HepG2 (cell line): ENCODE measurements around the gene PDXDC1. TPM values are rescaled to one million over a fixed set of nuclear protein-coding genes. Genes with fewer than 3 reads are reported as not detected.
A peak's percentile ranks its signal among the peaks of the same experiment; 100 is the strongest.
"Not testable (repeated sequence)": the region's sequence is repeated elsewhere in the genome, so short reads cannot be mapped to it uniquely, and the experiment has no call there.

Experiments used
- ATAC-seq: fragments of 200-7000 bp; cut with Tn5 transposase; 3 replicates; pipeline ENCODE4 v1.9.1; 2020; ENCODE audit warnings: mild to moderate bottlenecking, moderate library complexity
- BruUV-seq: library from RNA; stranded (reverse); fragments of 400-500 nt; replicated peaks from 2 replicates; lab custom pipeline; 2021; lab: Mats Ljungman, UMichigan
- CTCF ChIA-PET: fragments of 300-600 bp; formaldehyde crosslinking; extraction: SDS; loops from one replicate; lab custom pipeline; 2021; ENCODE audit warnings: low total read pairs, inconsistent platforms, low intra/inter-chr PET ratio; lab: Yijun Ruan, JAX
- POLR2A ChIA-PET: fragments of 350-600 bp; sonication (Branson Sonifier 250); formaldehyde crosslinking; loops from one replicate; lab custom pipeline; 2020; ENCODE audit warnings: antibody characterized with exemption, inconsistent platforms; lab: Yijun Ruan, JAX
- DNase-seq: peaks from one replicate; pipeline ENCODE4 v3.0.0-alpha.2; 2015; ENCODE audit warnings: low spot score
- FAIRE-seq: peaks from 3 replicates; lab custom pipeline; 2011; peaks lifted over from hg19 to GRCh38; lab: Jason Lieb, UNC
- H2AFZ ChIP-seq: one replicate; pipeline ENCODE4 v1.6.1; 2011; ENCODE audit warnings: low read length, inconsistent platforms
- H3K27ac ChIP-seq: fragments of 300-600 bp; 3 replicates; pipeline ENCODE4 v1.8.0; 2011; ENCODE audit warnings: mixed run types, mild to moderate bottlenecking, mixed read lengths, low read length, inconsistent platforms; ENCODE audit not compliant: insufficient read depth; ENCODE audit errors: extremely low read length
- H3K27me3 ChIP-seq, 2 experiments: fragments of 200-600 bp in 1 of 2; 2 replicates in 1 of 2; 3 replicates in 1 of 2; pipeline versions ENCODE4 v1.6.0 to v1.8.0; 2011; ENCODE audit warnings: low read length in 2 of 2, mild to moderate bottlenecking in 2 of 2, moderate library complexity in 2 of 2, inconsistent platforms in 1 of 2; ENCODE audit not compliant: insufficient read depth in 2 of 2, control insufficient read depth in 1 of 2
- H3K36me3 ChIP-seq, 2 experiments: fragments of 200-600 bp in 1 of 2; replicated peaks in 1 of 2; 2 replicates in 1 of 2; 3 replicates in 1 of 2; pipeline versions ENCODE4 v1.5.1 to v1.8.0; 2011; ENCODE audit warnings: low read length in 2 of 2, inconsistent platforms in 1 of 2; ENCODE audit not compliant: insufficient read depth in 2 of 2, control insufficient read depth in 1 of 2
- H3K4me1 ChIP-seq: 2 replicates; pipeline ENCODE4 v1.5.1; 2012; ENCODE audit warnings: low read length, inconsistent platforms; ENCODE audit not compliant: insufficient read depth
- H3K4me2 ChIP-seq: 2 replicates; pipeline ENCODE4 v1.6.0; 2011; ENCODE audit warnings: low read depth, low read length, inconsistent platforms
- H3K4me3 ChIP-seq, 3 experiments: fragments of 200-600 bp in 1 of 3; sonication (generic), shearing (Covaris generic) in 1 of 3; replicated peaks in 1 of 3; 2 replicates each; pipeline ENCODE4 v1.5.1; 2011 to 2016; ENCODE audit warnings: low read length in 3 of 3, inconsistent platforms in 2 of 3, low read depth in 2 of 3, mild to moderate bottlenecking in 2 of 3, control low read depth in 1 of 3, mixed read lengths in 1 of 3; ENCODE audit not compliant: insufficient read depth in 1 of 3
- H3K79me2 ChIP-seq: one replicate; pipeline ENCODE4 v1.6.1; 2011; ENCODE audit warnings: low read length, inconsistent platforms; ENCODE audit not compliant: insufficient read depth
- H3K9ac ChIP-seq: 2 replicates; pipeline ENCODE4 v1.6.0; 2011; ENCODE audit warnings: mild to moderate bottlenecking, low read depth, low read length, inconsistent platforms; ENCODE audit not compliant: insufficient read depth
- H3K9me3 ChIP-seq: 2 replicates; pipeline ENCODE4 v1.5.1; 2012; ENCODE audit warnings: mild to moderate bottlenecking, low read length
- H4K20me1 ChIP-seq: 2 replicates; pipeline ENCODE4 v1.6.0; 2011; ENCODE audit warnings: inconsistent platforms, mild to moderate bottlenecking, low read length, moderate library complexity; ENCODE audit not compliant: insufficient read depth
- MXD3 ChIP-seq: IDR thresholded peaks from 2 replicates; pipeline ENCODE4 v1.6.1; 2016; ENCODE audit warnings: mild to moderate bottlenecking, missing biosample characterization, missing genetic modification reagents
- NFKBIZ ChIP-seq: IDR thresholded peaks from 2 replicates; pipeline ENCODE4 v1.6.1; 2018; ENCODE audit warnings: missing genetic modification reagents, missing compliant biosample characterization
- POLR2A ChIP-seq, 2 experiments: IDR thresholded peaks; 2 replicates each; pipeline ENCODE4 v1.6.1; 2011; ENCODE audit warnings: low read depth in 2 of 2, low read length in 2 of 2, mild to moderate bottlenecking in 1 of 2, moderate library complexity in 1 of 2; ENCODE audit not compliant: insufficient read depth in 1 of 2
- TBX2 ChIP-seq: sonication (generic); formaldehyde crosslinking; IDR thresholded peaks from 2 replicates; pipeline ENCODE4 v1.5.0; 2020; ENCODE audit warnings: missing genetic modification reagents, mild to moderate bottlenecking, borderline replicate concordance
- ZNF557 ChIP-seq: sonication (generic); formaldehyde crosslinking; IDR thresholded peaks from 2 replicates; pipeline ENCODE4 v1.4.0; 2020; ENCODE audit warnings: missing genetic modification reagents
- ZNF580 ChIP-seq: IDR thresholded peaks from 2 replicates; pipeline ENCODE4 v1.6.1; 2016; ENCODE audit warnings: low read depth, borderline replicate concordance
- WGBS: methylation state at CpG from one replicate; pipeline ENCODE4 v1.1.6; 2017; ENCODE audit warnings: low lambda C conversion rate; 5-methylcytosine and 5-hydroxymethylcytosine counted together
- in situ Hi-C: cut with HindIII; loops from 2 replicates; pipeline ENCODE4 v1.10.0; 2017; ENCODE audit warnings: low pct_unique_long_range_greater_than_20kb; ENCODE audit not compliant: extremely low pct_ligation_motif_present
- intact Hi-C: fragments of 100-400 bp; cut with micrococcal nuclease; formaldehyde crosslinking; loops from one replicate; pipeline ENCODE4 v1.10.0; 2022; ENCODE audit not compliant: unreplicated experiment
- polyA plus RNA-seq, 8 experiments: library from polyadenylated mRNA; depleted of rRNA in 3 of 8; stranded (reverse) in 7 of 8; unstranded in 1 of 8; fragments of >200 nt; fragmentation: Illumina TruSeq in 4 of 8; extraction: Trizol in 4 of 8; gene quantifications; 2 replicates each; pipeline versions ENCODE4 v1.2.1 to v1.2.3, GENCODE V29; 2011 to 2016; ENCODE audit warnings: low read depth in 4 of 8, missing spikeins in 1 of 8, mixed read lengths in 1 of 8; ENCODE audit not compliant: insufficient read depth in 1 of 8
- total RNA-seq, 5 experiments: library from RNA; depleted of rRNA; stranded (reverse); fragments of >200 nt; fragmentation: Illumina TruSeq; extraction: Trizol; gene quantifications; 2 replicates each; pipeline ENCODE4 v1.2.3, GENCODE V29; 2016; ENCODE audit warnings: low read depth in 1 of 5
- TF ChIP-seq, protein P1 (sequence below): sonication (generic); formaldehyde crosslinking; IDR thresholded peaks from 2 replicates; pipeline ENCODE4 v1.4.0; 2020; ENCODE audit warnings: missing genetic modification reagents

Gene PDXDC1
- total and polyA plus RNA-seq, 2 of the 13 experiments (the other 11 are each of a cell fraction or from before 2014, with no cell fraction given), result 133 to 169 TPM

- peak; percentile 66 for DNase-seq
- FAIRE-seq, CTCF ChIA-PET: not testable (repeated sequence)
These were observed 533 bp upstream of the PDXDC1 start for GRCh38 chr16:14974331-14974655.

DNA sequence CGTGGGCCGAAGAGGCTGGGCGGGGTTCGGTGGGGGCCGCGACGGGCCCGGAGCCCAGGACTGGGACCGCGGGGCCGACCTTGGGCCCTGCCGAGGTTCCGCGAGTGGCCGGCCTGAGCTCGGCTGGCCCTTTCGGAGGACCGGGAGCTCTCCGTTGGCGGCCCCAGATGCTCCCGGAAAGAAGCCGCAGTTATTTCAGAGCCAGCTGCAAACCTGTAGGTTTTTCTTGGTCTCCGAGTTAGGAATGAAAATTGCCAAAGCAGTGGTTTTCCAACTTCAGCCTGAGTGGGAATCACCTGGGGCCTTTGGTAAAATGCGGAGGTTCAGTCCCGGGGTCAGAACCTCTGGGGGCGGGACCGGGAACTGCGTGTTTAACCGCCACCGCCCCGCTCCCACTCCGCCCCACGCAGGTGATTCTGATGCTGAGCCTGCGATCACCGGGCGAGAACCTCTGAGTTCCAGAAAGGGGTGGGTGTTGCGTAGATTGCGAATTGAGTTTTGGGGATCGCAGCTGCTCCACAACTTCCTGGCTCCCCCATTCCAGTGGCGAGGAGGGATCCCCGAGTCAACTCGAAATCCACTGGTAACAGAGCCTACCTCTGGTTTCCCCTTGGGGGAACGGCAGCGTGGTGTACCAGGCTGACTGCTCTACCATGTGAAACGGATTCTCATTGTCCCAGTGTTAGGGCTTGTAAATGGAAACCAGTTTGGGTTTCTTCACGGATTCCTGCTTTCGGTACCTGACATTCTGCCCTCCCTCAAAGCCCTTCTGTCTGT is 780 bp downstream of the PDXDC1 start:
- H3K36me3 ChIP-seq, H3K9me3 ChIP-seq, CTCF ChIA-PET, FAIRE-seq, DNase-seq, H3K27me3 ChIP-seq, H2AFZ ChIP-seq, in situ Hi-C loops, intact Hi-C loops: not testable (repeated sequence)
- Histone ChIP-seq H3K4me1 (peaks cover 51% of the 10 kb centered on the region), H3K79me2 (peaks cover 54% of the 10 kb centered on the region), H3K4me2 (peak overlapping the region; percentile 95), H4K20me1 (peaks cover 27% of the 10 kb centered on the region), H3K9ac (peak overlapping the region; percentile 92), H3K4me3 (peak overlapping the region; percentile 80 to 99 (median 85)), H3K27ac (peak overlapping the region; percentile 74)
- ATAC-seq, result peak; percentile 21
- BruUV-seq, result TSS peak; percentile 62
- under 1% methylated on average over 29 of the region's 47 CpGs for WGBS
- POLR2A ChIA-PET, result interaction anchor here (0.6 to 1.0 kb wide), 2 partner anchors 19 to 20 kb away, joined by 3 read pairs; no protein-coding TSS in a partner anchor
- TF ChIP-seq ZNF580 (CRISPR knock-in tag) (0 out of 2 replicates have a peak, but pooled peaks have one; percentile 32), TBX2 (CRISPR knock-in tag) (peak; percentile 36; the same call in 1 of the 2 replicates), MXD3 (CRISPR knock-in tag) (0 out of 2 replicates have a peak, but pooled peaks have one; percentile 1), ZNF557 (0 out of 2 replicates have a peak, but pooled peaks have one; percentile 65)

More at GRCh38 chr16:14974331-14974655, 533 bp upstream of the PDXDC1 start:
- BruUV-seq, ATAC-seq, in situ Hi-C loops, H2AFZ ChIP-seq, H3K9me3 ChIP-seq, H3K27ac ChIP-seq, intact Hi-C loops, H3K27me3 ChIP-seq, H3K36me3 ChIP-seq: not testable (repeated sequence)
- H3K4me2 ChIP-seq, result peak overlapping the region; percentile 95
- peaks cover 20% of the 10 kb centered on the region for H4K20me1 ChIP-seq
- H3K4me1 ChIP-seq, result peaks cover 46% of the 10 kb centered on the region
- TF ChIP-seq, protein P1, sequence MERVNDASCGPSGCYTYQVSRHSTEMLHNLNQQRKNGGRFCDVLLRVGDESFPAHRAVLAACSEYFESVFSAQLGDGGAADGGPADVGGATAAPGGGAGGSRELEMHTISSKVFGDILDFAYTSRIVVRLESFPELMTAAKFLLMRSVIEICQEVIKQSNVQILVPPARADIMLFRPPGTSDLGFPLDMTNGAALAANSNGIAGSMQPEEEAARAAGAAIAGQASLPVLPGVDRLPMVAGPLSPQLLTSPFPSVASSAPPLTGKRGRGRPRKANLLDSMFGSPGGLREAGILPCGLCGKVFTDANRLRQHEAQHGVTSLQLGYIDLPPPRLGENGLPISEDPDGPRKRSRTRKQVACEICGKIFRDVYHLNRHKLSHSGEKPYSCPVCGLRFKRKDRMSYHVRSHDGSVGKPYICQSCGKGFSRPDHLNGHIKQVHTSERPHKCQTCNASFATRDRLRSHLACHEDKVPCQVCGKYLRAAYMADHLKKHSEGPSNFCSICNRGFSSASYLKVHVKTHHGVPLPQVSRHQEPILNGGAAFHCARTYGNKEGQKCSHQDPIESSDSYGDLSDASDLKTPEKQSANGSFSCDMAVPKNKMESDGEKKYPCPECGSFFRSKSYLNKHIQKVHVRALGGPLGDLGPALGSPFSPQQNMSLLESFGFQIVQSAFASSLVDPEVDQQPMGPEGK (CRISPR knock-in tag), result 0 out of 2 replicates have a peak, but pooled peaks have one; percentile 12
- TF ChIP-seq POLR2A (IDR thresholded peaks at IDR 0.05; ENCODE audit: insufficient read depth in 1 of 2, low read depth in 2 of 2, low read length in 2 of 2), result peak in 1 of 2 experiments; percentile 48; a peak in 1 of 4 replicates
- 0 out of 2 replicates have a peak, but pooled peaks have one; percentile 5 for TF ChIP-seq NFKBIZ
- peaks cover 41% of the 10 kb centered on the region for H3K79me2 ChIP-seq
- WGBS, result 3% methylated on average over 7 of the region's 7 CpGs
- peak overlapping the region; percentile 92 for H3K9ac ChIP-seq
- POLR2A ChIA-PET, result interaction anchor here (1.0 kb wide), 1 partner anchor 17 kb away, joined by 3 read pairs; no protein-coding TSS in a partner anchor
- H3K4me3 ChIP-seq, result peak overlapping the region; percentile 80 to 99 (median 85); a peak in 5 of 6 replicates
